ENCODE measurements around the gene ZNF513.

DNA sequence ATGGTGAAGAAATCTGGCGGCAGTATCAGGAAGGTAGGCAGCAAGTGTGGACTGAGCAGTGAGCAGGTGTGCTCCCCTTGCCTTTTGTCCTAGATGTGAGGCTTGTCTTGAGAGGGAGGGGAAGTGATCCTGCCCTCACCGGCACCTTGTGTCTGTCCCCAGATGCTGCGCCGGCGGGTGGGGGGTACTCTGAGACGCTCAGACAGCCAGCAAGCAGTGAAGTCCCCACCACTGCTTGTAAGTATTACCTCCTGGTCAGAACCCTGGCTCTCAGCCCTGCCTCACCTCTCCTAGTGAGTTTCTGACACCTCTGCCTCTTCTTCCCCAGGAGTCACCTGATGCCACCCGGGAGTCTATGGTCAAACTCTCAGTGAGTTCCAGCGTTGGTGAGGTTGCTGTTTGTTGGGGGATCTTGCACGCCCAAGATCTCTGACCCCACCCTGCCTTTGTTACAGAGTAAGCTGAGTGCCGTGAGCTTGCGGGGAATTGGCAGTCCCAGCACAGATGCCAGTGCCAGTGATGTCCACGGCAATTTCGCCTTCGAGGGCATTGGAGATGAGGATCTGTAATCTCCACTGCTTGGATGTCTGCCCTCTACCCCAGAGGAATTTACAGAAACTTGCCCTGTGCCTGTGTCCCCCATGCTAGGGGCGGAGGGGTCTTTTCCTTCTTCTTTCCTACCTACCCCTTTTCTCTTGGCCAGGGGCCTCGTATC is 4.2 kb downstream of the ZNF513 start:
- TF ChIP-seq, protein P1, sequence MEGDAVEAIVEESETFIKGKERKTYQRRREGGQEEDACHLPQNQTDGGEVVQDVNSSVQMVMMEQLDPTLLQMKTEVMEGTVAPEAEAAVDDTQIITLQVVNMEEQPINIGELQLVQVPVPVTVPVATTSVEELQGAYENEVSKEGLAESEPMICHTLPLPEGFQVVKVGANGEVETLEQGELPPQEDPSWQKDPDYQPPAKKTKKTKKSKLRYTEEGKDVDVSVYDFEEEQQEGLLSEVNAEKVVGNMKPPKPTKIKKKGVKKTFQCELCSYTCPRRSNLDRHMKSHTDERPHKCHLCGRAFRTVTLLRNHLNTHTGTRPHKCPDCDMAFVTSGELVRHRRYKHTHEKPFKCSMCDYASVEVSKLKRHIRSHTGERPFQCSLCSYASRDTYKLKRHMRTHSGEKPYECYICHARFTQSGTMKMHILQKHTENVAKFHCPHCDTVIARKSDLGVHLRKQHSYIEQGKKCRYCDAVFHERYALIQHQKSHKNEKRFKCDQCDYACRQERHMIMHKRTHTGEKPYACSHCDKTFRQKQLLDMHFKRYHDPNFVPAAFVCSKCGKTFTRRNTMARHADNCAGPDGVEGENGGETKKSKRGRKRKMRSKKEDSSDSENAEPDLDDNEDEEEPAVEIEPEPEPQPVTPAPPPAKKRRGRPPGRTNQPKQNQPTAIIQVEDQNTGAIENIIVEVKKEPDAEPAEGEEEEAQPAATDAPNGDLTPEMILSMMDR (IDR thresholded peaks at IDR 0.05; ENCODE audit: low read length), result no peak
- no peak for TF ChIP-seq EZH2 (IDR thresholded peaks at IDR 0.05; ENCODE audit: borderline replicate concordance, low read length)

All from OCI-LY1 (cell line).